SJSA1 (cell line): ENCODE results near the gene FNTB. TPM values are rescaled to one million over a fixed set of nuclear protein-coding genes. Genes with fewer than 3 reads are reported as not detected.
"Not testable (repeated sequence)": the region's sequence is repeated elsewhere in the genome, so short reads cannot be mapped to it uniquely, and the experiment has no call there.

Source experiments
- DNase-seq, 2 experiments: peaks; one replicate each; pipeline ENCODE4 v3.0.0-alpha.2; 2015 to 2020; ENCODE audit warnings: low spot score in 2 of 2, low read depth in 1 of 2
- H3K27ac ChIP-seq: fragments of 250-450 bp; sonication (Bioruptor Pico); 2 replicates; pipeline ENCODE4 v1.5.1; 2020; ENCODE audit warnings: mild to moderate bottlenecking, moderate library complexity
- H3K27me3 ChIP-seq: fragments of 250-450 bp; sonication (Bioruptor Pico); replicated peaks from 2 replicates; pipeline ENCODE4 v1.5.1; 2020; ENCODE audit warnings: mild to moderate bottlenecking, moderate library complexity
- H3K36me3 ChIP-seq: fragments of 250-450 bp; sonication (Bioruptor Pico); 2 replicates; pipeline ENCODE4 v1.5.1; 2020; ENCODE audit warnings: mild to moderate bottlenecking
- H3K4me1 ChIP-seq: fragments of 250-450 bp; sonication (Bioruptor Pico); replicated peaks from 2 replicates; pipeline ENCODE4 v1.6.1; 2021; ENCODE audit warnings: mild to moderate bottlenecking
- H3K4me3 ChIP-seq: fragments of 250-450 bp; sonication (Bioruptor Pico); 2 replicates; pipeline ENCODE4 v1.5.1; 2020; ENCODE audit warnings: mild to moderate bottlenecking
- H3K9me3 ChIP-seq: fragments of 250-450 bp; sonication (Bioruptor Pico); replicated peaks from 2 replicates; pipeline ENCODE4 v1.5.1; 2020; ENCODE audit warnings: mild to moderate bottlenecking
- total RNA-seq: library from RNA; depleted of rRNA; stranded (reverse); fragments of >200 nt; shearing (Covaris generic); gene quantifications from 2 replicates; pipeline ENCODE4 v1.2.3, GENCODE V29; 2014

FNTB gene
- total RNA-seq, 1 experiment from 2014 or later, result 7.4 TPM

- Histone ChIP-seq H3K27ac (no peak overlapping the region), H3K9me3 (no peaks in the 10 kb centered on the region), H3K36me3 (0 out of 2 replicates have a peak, but pooled peaks cover 5% of the 10 kb centered on the region), H3K4me3 (no peak overlapping the region), H3K27me3 (no peaks in the 10 kb centered on the region), H3K4me1 (no peaks in the 10 kb centered on the region)
- DNase-seq, result no peak
Observed at GRCh38 chr14:65027127-65027799, 40.6 kb downstream of the FNTB start.

GRCh38 chr14:65028937-65029336, 42.2 kb downstream of the FNTB start:
- Histone ChIP-seq H3K4me3 (no peak overlapping the region), H3K36me3 (0 out of 2 replicates have a peak, but pooled peaks cover 11% of the 10 kb centered on the region), H3K9me3 (no peaks in the 10 kb centered on the region), H3K27me3 (no peaks in the 10 kb centered on the region), H3K4me1 (no peaks in the 10 kb centered on the region), H3K27ac (no peak overlapping the region)
- no peak for DNase-seq

- H3K27me3 ChIP-seq, H3K4me3 ChIP-seq: not testable (repeated sequence)
Observed at GRCh38 chr14:65031321-65031720, 44.6 kb downstream of the FNTB start.

GRCh38 chr14:65032319-65032718, 45.6 kb downstream of the FNTB start:
- H3K27ac ChIP-seq, result no peak overlapping the region
- DNase-seq, result no peak
- no peaks in the 10 kb centered on the region for H3K27me3 ChIP-seq
- H3K4me1 ChIP-seq, result no peaks in the 10 kb centered on the region
- H3K36me3 ChIP-seq, result 0 out of 2 replicates have a peak, but pooled peaks cover 13% of the 10 kb centered on the region
- no peaks in the 10 kb centered on the region for H3K9me3 ChIP-seq
- H3K4me3 ChIP-seq, result no peak overlapping the region

More at GRCh38 chr14:65031321-65031720, 44.6 kb downstream of the FNTB start:
- H3K36me3 ChIP-seq, result 0 out of 2 replicates have a peak, but pooled peaks cover 13% of the 10 kb centered on the region
- not testable (repeated sequence) for DNase-seq, H3K4me1 ChIP-seq, H3K9me3 ChIP-seq, H3K27ac ChIP-seq

- no peak overlapping the region for H3K27ac ChIP-seq
- DNase-seq, result no peak
Observed at GRCh38 chr14:65033181-65033580, 46.5 kb downstream of the FNTB start.

GRCh38 chr14:65034021-65034420, 47.3 kb downstream of the FNTB start:
- Histone ChIP-seq H3K4me1 (no peaks in the 10 kb centered on the region), H3K27me3 (no peaks in the 10 kb centered on the region), H3K27ac (no peak overlapping the region), H3K9me3 (no peaks in the 10 kb centered on the region), H3K4me3 (no peak overlapping the region), H3K36me3 (0 out of 2 replicates have a peak, but pooled peaks cover 13% of the 10 kb centered on the region)
- no peak for DNase-seq

More at GRCh38 chr14:65033181-65033580, 46.5 kb downstream of the FNTB start:
- Histone ChIP-seq H3K9me3 (no peaks in the 10 kb centered on the region), H3K36me3 (0 out of 2 replicates have a peak, but pooled peaks cover 13% of the 10 kb centered on the region), H3K4me1 (no peaks in the 10 kb centered on the region), H3K4me3 (no peak overlapping the region), H3K27me3 (no peaks in the 10 kb centered on the region)

GRCh38 chr14:65035049-65035448, 48.4 kb downstream of the FNTB start:
- Histone ChIP-seq H3K36me3 (0 out of 2 replicates have a peak, but pooled peaks cover 11% of the 10 kb centered on the region), H3K9me3 (no peaks in the 10 kb centered on the region), H3K27me3 (no peaks in the 10 kb centered on the region), H3K27ac (no peak overlapping the region), H3K4me1 (no peaks in the 10 kb centered on the region), H3K4me3 (no peak overlapping the region)
- no peak for DNase-seq

- no peaks in the 10 kb centered on the region for H3K27me3 ChIP-seq
- H3K9me3 ChIP-seq, result no peaks in the 10 kb centered on the region
- peaks cover 18% of the 10 kb centered on the region for H3K36me3 ChIP-seq
- no peak for DNase-seq
- no peak overlapping the region for H3K4me3 ChIP-seq
- no peak overlapping the region for H3K27ac ChIP-seq
- H3K4me1 ChIP-seq, result no peaks in the 10 kb centered on the region
Observed at GRCh38 chr14:65038966-65039365, 52.3 kb downstream of the FNTB start.

GRCh38 chr14:65040666-65041433, 54.2 kb downstream of the FNTB start:
- no peaks in the 10 kb centered on the region for H3K27me3 ChIP-seq
- H3K27ac ChIP-seq, result no peak overlapping the region
- no peaks in the 10 kb centered on the region for H3K4me1 ChIP-seq
- DNase-seq, result no peak
- H3K36me3 ChIP-seq, result peaks cover 15% of the 10 kb centered on the region
- H3K4me3 ChIP-seq, result no peak overlapping the region
- no peaks in the 10 kb centered on the region for H3K9me3 ChIP-seq

GRCh38 chr14:65041434-65041915, 54.8 kb downstream of the FNTB start:
- H3K4me3 ChIP-seq, result no peak overlapping the region
- no peak overlapping the region for H3K27ac ChIP-seq
- H3K4me1 ChIP-seq, result no peaks in the 10 kb centered on the region
- DNase-seq, result no peak
- no peaks in the 10 kb centered on the region for H3K27me3 ChIP-seq
- no peaks in the 10 kb centered on the region for H3K9me3 ChIP-seq
- H3K36me3 ChIP-seq, result peaks cover 15% of the 10 kb centered on the region

GRCh38 chr14:65042296-65042695, 55.6 kb downstream of the FNTB start:
- H3K9me3 ChIP-seq, result no peaks in the 10 kb centered on the region
- peaks cover 15% of the 10 kb centered on the region for H3K36me3 ChIP-seq
- no peak overlapping the region for H3K4me3 ChIP-seq
- H3K4me1 ChIP-seq, result no peaks in the 10 kb centered on the region
- H3K27me3 ChIP-seq, result no peaks in the 10 kb centered on the region
- no peak for DNase-seq
- H3K27ac ChIP-seq, result no peak overlapping the region

GRCh38 chr14:65042731-65043372, 56.2 kb downstream of the FNTB start:
- Histone ChIP-seq H3K4me1 (no peaks in the 10 kb centered on the region), H3K9me3 (no peaks in the 10 kb centered on the region), H3K27ac (no peak overlapping the region), H3K36me3 (peaks cover 15% of the 10 kb centered on the region), H3K27me3 (no peaks in the 10 kb centered on the region), H3K4me3 (no peak overlapping the region)
- no peak for DNase-seq

GRCh38 chr14:65043893-65044595, 57.3 kb downstream of the FNTB start:
- no peak overlapping the region for H3K27ac ChIP-seq
- peak in 1 of 2 experiments; percentile 22 for DNase-seq
- peaks cover 15% of the 10 kb centered on the region for H3K36me3 ChIP-seq
- H3K4me3 ChIP-seq, result no peak overlapping the region
- no peaks in the 10 kb centered on the region for H3K4me1 ChIP-seq
- no peaks in the 10 kb centered on the region for H3K27me3 ChIP-seq
- H3K9me3 ChIP-seq, result no peaks in the 10 kb centered on the region
